NK-92 treated with Interleukin-12 subunit alpha and Interleukin-12 subunit beta, amount 100 ng/mL, for 24 hours (cell line): Measurements from ENCODE around the gene RIPK1.
"Not testable (repeated sequence)": the region's sequence is repeated elsewhere in the genome, so short reads cannot be mapped to it uniquely, and the experiment has no call there.

ENCODE experiments used
- DNase-seq: peaks from one replicate; lab custom pipeline; 2025; lab: John Stamatoyannopoulos, UW

RIPK1 gene

DNA sequence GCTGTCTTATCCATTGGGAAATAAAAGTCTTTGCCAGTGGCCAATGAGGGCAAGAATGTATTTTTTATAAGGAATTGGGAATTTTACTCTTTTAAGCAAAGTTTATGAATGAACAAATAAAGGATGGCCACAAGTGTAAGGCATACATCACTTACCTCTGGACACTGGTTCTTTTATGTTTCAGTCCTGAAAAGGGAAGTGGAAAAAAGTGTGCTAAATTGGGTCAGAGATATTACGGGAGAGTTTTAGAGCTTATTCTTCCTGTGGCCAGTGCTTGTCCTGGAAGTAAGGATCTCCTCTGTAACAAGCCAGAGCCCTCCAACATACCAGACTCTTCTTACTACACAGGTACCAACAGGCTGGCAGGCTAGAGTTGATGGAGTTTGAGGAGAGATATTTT, 22.5 kb upstream of the RIPK1 start:
- no peak for DNase-seq

DNA sequence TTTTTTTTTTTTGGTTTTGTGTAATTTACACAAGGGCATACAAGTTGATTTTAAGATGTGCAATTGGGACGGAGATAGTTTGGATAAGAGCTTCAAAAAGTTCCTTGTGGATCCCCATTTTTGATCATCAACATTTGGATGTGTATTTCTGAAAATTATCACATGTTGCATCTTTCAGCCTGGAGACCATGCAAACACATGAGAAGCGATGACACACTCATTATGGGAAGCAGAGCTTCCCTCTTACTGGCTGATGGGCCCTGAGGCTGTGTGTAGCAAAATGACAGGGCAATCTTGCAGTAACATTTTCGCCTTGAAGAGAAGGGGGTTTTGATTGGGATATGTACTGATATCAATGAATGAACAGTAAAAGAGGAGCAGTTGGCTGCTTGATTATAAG, 22.0 kb upstream of the RIPK1 start:
- no peak for DNase-seq

GRCh38 chr6:3048009-3048408, 20.3 kb upstream of the RIPK1 start:
- DNase-seq, result not testable (repeated sequence)

DNA sequence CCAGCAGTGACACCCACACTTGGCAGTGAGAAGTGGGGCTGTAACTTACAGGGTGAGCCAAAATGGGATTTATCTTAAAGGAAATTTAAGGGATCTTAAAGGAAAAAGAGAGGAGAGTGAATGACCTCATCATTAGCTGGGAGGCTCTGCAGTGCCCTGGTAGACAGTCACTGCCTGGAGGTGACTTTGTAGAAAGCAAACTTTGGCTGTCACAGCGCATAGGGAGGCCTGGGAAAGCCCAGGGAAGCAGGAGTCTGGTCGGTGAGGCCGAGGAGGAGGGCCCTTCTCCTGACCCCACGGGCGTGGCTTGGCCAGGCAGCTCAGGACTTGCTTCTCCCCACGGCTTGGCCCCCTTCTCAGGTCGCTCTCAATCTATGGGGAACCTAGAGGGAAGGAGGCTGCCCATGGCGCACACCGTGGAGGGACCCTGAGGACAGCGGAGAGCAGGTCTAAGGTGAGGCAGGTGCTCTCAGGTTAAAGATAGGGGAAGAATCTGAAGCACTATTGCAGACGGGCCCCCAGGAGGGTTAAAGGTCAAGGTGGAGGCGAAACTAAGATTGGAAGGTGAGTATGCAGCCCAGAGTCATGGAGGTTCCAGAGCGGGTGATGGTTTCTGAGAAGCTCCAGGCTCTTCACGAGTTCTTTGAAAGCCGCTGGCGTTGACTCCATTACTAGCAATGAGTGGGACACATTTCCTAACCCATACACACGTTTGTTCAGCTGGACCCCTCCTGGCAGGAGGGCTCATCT, 15.6 kb upstream of the RIPK1 start:
- DNase-seq, result no peak

- DNase-seq, result no peak
Observed at GRCh38 chr6:3053231-3053508, 15.1 kb upstream of the RIPK1 start.

GRCh38 chr6:3054229-3055157, 13.8 kb upstream of the RIPK1 start:
- DNase-seq, result not testable (repeated sequence)

- not testable (repeated sequence) for DNase-seq
Observed at GRCh38 chr6:3055158-3055499, 13.2 kb upstream of the RIPK1 start.

DNA sequence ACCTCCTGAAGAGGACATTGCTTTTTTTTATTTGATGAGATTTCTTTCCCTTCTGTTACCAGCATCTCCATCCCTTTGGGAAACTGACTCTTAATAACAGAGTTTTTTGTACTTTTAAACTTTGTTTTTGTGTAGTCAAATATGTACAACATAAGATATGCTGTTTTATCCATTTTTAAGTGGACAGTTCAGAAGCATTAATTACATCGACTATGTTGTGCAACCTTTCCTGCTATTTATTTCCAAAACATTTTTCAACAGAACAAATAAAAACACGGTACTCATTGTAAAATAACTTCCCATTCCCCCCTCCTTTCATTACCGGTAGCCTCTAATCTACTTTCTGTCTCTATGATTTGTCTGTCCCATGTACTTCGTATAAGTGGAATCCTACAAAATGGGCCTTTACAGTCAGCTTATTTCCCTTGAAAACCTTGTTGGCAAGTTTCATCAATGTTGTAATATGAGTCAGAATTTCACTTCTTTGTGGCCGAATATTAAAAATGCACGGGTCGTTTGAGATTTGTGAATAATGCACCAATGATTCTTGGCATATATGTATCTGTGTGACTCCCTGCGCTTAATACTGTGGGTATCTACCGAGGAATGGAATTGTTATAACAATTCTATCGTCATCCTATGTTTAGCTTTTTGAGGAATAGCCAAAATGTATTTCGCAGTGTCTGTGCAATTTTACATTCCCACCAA, 11.1 kb upstream of the RIPK1 start:
- DNase-seq, result no peak

GRCh38 chr6:3058957-3059356, 9.3 kb upstream of the RIPK1 start:
- DNase-seq, result no peak

DNA sequence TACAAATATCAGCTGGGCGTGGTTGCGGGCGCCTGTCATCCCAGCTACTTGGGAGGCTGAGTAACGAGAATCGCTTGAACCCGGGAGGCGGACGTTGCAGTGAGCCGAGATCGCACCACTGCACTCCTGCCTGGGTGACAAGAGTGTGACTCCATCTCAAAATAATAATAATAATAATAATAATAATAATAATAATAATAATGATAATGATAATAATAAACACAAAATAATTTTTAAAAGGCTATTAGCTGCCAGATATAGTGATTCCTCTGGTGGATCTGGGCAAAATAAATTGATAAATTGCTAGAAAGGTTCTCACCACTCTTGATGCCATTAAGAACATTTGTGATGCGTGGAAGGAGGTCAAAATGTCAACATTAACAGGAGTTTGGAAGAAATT, 8.2 kb upstream of the RIPK1 start:
- not testable (repeated sequence) for DNase-seq

- DNase-seq, result no peak
Observed at GRCh38 chr6:3061501-3061941, 6.8 kb upstream of the RIPK1 start.

DNA sequence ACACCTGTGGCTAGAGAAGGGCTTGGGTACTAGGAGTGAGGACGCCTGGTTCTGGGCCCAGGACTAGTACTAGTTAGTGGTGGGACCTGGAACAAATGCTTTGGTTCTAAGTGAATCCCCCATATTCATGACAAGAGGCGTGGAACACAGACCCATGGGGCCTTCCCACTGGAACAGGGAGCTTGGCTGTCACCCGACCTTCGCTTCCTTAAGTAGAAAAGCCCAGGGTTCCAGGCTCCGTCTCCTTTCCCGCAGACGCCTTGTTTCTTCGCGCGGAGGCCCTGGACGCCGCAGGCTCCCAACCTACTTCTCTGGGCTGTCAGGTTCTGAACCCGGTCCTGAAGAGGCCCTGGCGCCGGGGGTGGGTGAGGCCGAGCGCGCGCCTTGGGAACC, 5.0 kb upstream of the RIPK1 start:
- DNase-seq, result not testable (repeated sequence)

DNA sequence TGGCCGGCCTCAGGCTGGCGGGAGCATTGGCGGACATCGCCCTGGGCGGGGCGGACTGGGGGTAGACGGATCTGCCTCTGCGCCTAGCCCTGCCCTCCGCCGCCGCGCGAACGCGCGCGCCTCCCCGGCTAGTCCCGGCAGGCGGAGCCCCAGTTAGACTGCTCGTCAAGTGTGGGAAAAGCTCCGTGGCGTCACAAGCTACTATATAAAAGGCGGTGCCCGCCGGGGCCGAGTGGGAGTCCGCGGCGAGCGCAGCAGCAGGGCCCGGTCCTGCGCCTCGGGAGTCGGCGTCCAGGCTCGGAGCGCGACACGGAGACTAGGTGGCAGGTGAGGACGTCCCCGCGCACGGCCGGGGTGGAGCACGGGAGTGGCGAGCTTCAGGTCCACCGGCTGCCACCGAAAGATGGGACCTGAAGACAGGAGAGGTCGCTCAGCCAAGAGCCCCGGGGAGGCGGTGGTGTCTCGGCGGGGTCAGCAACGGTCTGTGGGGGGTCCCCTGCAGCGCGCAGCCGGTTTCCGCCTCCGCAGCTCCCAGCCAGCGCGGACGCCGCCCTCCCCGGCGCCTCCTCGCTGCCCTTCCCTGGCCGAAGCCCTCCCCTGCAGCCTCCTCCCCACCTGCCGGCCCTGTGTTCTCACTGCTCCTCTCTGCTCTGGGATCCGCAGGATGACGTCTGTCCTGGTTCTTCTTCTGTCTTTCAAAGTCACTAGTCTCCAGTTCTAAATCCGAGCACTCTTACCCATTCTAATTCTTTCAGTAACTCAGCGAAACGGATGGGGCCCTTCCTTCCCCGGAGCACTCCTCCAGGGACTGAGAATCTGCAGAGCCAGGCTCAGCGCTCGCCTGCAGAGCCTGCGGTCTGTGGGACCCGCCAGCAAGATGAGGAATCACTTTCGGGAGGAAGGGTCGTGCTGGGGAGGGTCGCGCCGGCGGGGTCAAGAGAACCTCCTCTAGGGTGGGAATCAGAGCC, 4.3 kb upstream of the RIPK1 start:
- peak; percentile 64 for DNase-seq

DNA sequence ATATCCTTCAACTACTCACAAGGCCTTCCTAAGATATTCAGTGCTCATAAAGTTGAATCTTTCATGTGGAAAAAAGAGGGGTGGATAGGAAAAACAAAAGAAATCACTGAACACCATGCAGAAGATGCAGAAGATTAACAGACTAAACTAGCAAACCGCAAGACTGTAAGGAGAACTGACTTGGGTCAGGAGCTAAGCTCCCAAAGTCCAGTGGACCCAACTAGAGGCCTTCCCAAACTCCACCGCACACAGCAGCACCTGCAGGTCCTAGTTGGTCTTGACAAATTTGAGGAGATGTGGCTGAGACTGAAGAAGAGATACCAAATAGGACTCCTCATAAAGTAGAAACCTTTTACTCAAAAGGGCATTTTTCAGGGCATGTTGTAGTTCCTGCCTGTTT, 3.3 kb downstream of the RIPK1 start:
- DNase-seq, result no peak

GRCh38 chr6:3072798-3073197, 4.5 kb downstream of the RIPK1 start:
- DNase-seq, result no peak

- DNase-seq, result no peak
Observed at GRCh38 chr6:3073382-3073781, 5.1 kb downstream of the RIPK1 start.

GRCh38 chr6:3075772-3076113, 7.4 kb downstream of the RIPK1 start:
- DNase-seq, result no peak

- no peak for DNase-seq
Observed at GRCh38 chr6:3076320-3076719, 8.0 kb downstream of the RIPK1 start.

- no peak for DNase-seq
Observed at GRCh38 chr6:3077430-3077829, 9.1 kb downstream of the RIPK1 start.

DNA sequence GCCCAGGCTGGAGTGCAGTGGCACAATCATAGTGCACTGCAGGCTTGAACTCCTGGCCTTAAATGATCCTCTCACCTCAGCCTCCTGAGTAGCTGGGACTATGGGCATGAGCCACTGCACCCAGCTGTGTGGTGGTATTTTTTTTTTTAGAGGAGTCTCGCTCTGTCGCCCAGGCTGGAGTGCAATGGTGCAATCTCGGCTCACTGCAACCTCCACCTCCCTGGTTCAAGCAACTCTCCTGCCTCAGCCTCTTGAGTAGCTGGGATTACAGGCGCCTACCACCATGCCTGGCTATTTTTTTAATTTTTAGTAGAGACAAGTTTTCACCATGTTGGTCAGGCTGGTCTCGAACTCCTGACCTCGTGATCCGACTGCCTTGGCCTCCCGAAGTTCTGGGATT, 10.7 kb downstream of the RIPK1 start:
- DNase-seq, result not testable (repeated sequence)

GRCh38 chr6:3079682-3080081, 11.4 kb downstream of the RIPK1 start:
- DNase-seq, result no peak

DNA sequence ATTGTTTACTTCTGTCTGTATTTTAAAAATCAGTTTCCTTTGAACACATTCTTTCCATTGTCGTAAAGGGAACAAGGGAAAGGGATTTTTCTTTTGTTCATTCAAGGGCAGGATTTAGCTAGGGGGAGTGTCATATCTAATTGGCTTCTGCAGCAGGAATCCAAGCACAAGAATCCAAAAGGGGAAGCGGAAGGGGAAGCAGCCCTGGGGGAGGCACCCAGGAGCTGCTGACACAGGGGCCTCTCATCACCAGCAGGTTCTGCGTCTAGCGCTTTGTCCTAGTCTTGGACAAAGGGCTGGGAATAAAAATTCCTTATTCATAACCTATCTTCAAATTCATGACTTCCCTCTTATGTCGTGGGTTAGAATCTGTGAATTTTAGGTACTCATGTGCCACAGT, 13.7 kb downstream of the RIPK1 start:
- DNase-seq, result no peak
